CD14-positive monocyte (primary cell): Measurements from ENCODE around the gene HSDL1. TPM values are rescaled to one million over a fixed set of nuclear protein-coding genes. Genes with fewer than 3 reads are reported as not detected.

Experiments
- DNase-seq, 3 donors: peaks; one replicate each; pipeline ENCODE4 v3.0.0-alpha.2; 2011 to 2022
- H2AFZ ChIP-seq: 2 replicates; pipeline ENCODE4 v1.6.0; 2012; ENCODE audit warnings: mild to moderate bottlenecking, low read depth, low read length, inconsistent platforms; ENCODE audit not compliant: insufficient read depth, poor library complexity, severe bottlenecking
- H3K27ac ChIP-seq, 2 donors: 1 replicate in 1 of 2; 2 replicates in 1 of 2; pipeline ENCODE4 v1.5.1; 2012 to 2013; ENCODE audit warnings: low read length in 2 of 2, control low read depth in 1 of 2, inconsistent platforms in 1 of 2, low read depth in 1 of 2, mild to moderate bottlenecking in 1 of 2
- H3K27me3 ChIP-seq, 2 donors: one replicate each; pipeline versions ENCODE4 v1.6.0 to v1.6.1; 2011 to 2013; ENCODE audit warnings: low read length in 2 of 2; ENCODE audit not compliant: control insufficient read depth in 2 of 2, insufficient read depth in 2 of 2
- H3K36me3 ChIP-seq, 2 donors: replicated peaks in 1 of 2; 1 replicate in 1 of 2; 2 replicates in 1 of 2; pipeline versions ENCODE4 v1.5.1 to v1.6.1; 2012 to 2013; ENCODE audit warnings: low read length in 2 of 2, control low read depth in 1 of 2, inconsistent platforms in 1 of 2, mild to moderate bottlenecking in 1 of 2; ENCODE audit not compliant: insufficient read depth in 2 of 2, control insufficient read depth in 1 of 2
- H3K4me1 ChIP-seq, 2 donors: 1 replicate in 1 of 2; 2 replicates in 1 of 2; pipeline versions ENCODE4 v1.5.1 to v1.6.1; 2012 to 2013; ENCODE audit warnings: low read length in 2 of 2, control low read depth in 1 of 2, inconsistent platforms in 1 of 2, mild to moderate bottlenecking in 1 of 2, moderate library complexity in 1 of 2; ENCODE audit not compliant: insufficient read depth in 2 of 2, control insufficient read depth in 1 of 2
- H3K4me2 ChIP-seq: replicated peaks from 2 replicates; pipeline ENCODE3; 2012; ENCODE audit warnings: low read length, moderate library complexity, mild to moderate bottlenecking; ENCODE audit not compliant: poor library complexity, severe bottlenecking; ENCODE audit errors: extremely low read depth
- H3K4me3 ChIP-seq, 3 experiments: fragments of 200-600 bp in 1 of 3; sonication (generic) in 1 of 3; replicated peaks in 1 of 3; 1 replicate in 2 of 3; 2 replicates in 1 of 3; pipeline ENCODE4 v1.5.1; 2011 to 2013; ENCODE audit warnings: low read length in 3 of 3, mild to moderate bottlenecking in 3 of 3, control low read depth in 2 of 3, low read depth in 2 of 3, inconsistent platforms in 1 of 3, moderate library complexity in 1 of 3
- H3K79me2 ChIP-seq: 2 replicates; pipeline ENCODE4 v1.6.0; 2012; ENCODE audit warnings: mild to moderate bottlenecking, control low read depth, inconsistent platforms, low read length, moderate library complexity; ENCODE audit not compliant: insufficient read depth
- H3K9ac ChIP-seq: 2 replicates; pipeline ENCODE4 v1.6.0; 2017; ENCODE audit warnings: low read length, mild to moderate bottlenecking; ENCODE audit not compliant: insufficient read depth, poor library complexity, severe bottlenecking
- H3K9me3 ChIP-seq, 2 donors: replicated peaks in 1 of 2; 1 replicate in 1 of 2; 2 replicates in 1 of 2; pipeline versions ENCODE4 v1.5.1 to v1.6.1; 2012 to 2013; ENCODE audit warnings: low read length in 2 of 2, control low read depth in 1 of 2; ENCODE audit not compliant: control insufficient read depth in 1 of 2, insufficient read depth in 1 of 2
- H4K20me1 ChIP-seq: 2 replicates; pipeline ENCODE4 v1.6.0; 2012; ENCODE audit warnings: mild to moderate bottlenecking, low read length, control low read depth, moderate library complexity; ENCODE audit not compliant: insufficient read depth
- H3K27ac Mint-ChIP-seq, 7 donors: one replicate each; pipeline ENCODE4 v1.8.0; 2020; ENCODE audit warnings: mild to moderate bottlenecking in 7 of 7, mixed read lengths in 7 of 7, moderate library complexity in 6 of 7, inconsistent platforms in 2 of 7
- H3K27me3 Mint-ChIP-seq, 3 donors: one replicate each; pipeline ENCODE4 v1.8.0; 2021 to 2022; ENCODE audit warnings: low read depth in 3 of 3, mild to moderate bottlenecking in 3 of 3, mixed read lengths in 3 of 3, moderate library complexity in 3 of 3, inconsistent platforms in 1 of 3
- H3K36me3 Mint-ChIP-seq, 2 donors: one replicate each; pipeline ENCODE4 v1.8.0; 2020; ENCODE audit warnings: mixed read lengths in 2 of 2, inconsistent platforms in 1 of 2, mild to moderate bottlenecking in 1 of 2
- H3K4me1 Mint-ChIP-seq: one replicate; pipeline ENCODE4 v1.8.0; 2020; ENCODE audit warnings: mild to moderate bottlenecking, mixed read lengths
- H3K4me3 Mint-ChIP-seq, 2 donors: one replicate each; pipeline ENCODE4 v1.8.0; 2020; ENCODE audit warnings: mild to moderate bottlenecking in 2 of 2, mixed read lengths in 2 of 2, moderate library complexity in 1 of 2
- H3K9me3 Mint-ChIP-seq, 7 donors: one replicate each; pipeline ENCODE4 v1.8.0; 2020 to 2022; ENCODE audit warnings: mixed read lengths in 7 of 7, mild to moderate bottlenecking in 6 of 7, moderate library complexity in 6 of 7, inconsistent platforms in 2 of 7
- WGBS: methylation state at CpG from one replicate; pipeline ENCODE4 v1.1.5; 2013; ENCODE audit warnings: missing lambda C conversion rate; ENCODE audit not compliant: insufficient coverage; 5-methylcytosine and 5-hydroxymethylcytosine counted together
- intact Hi-C, 2 donors: fragments of 100-400 bp; cut with micrococcal nuclease; formaldehyde crosslinking; loops; one replicate each; pipeline versions ENCODE4 v1.15.0 to v1.15.1; 2023
- polyA plus RNA-seq, 3 donors: library from polyadenylated mRNA; depleted of rRNA in 1 of 3; unstranded in 2 of 3; stranded (reverse) in 1 of 3; fragments of 300-500 nt in 2 of 3; fragments of >200 nt in 1 of 3; fragmentation: Illumina TruSeq in 2 of 3; gene quantifications; 1 replicate in 2 of 3; 2 replicates in 1 of 3; pipeline ENCODE4 v1.2.3, GENCODE V29; 2012 to 2021
- TF ChIP-seq, protein P1 (sequence below): fragments of 200-600 bp; IDR thresholded peaks from one replicate; pipeline ENCODE4 v1.8.0; 2022; ENCODE audit warnings: antibody characterized with exemption, mild to moderate bottlenecking

Gene HSDL1
- polyA plus RNA-seq, 3 donors, result 7.3 to 13.3 (median 8.0) TPM

DNA sequence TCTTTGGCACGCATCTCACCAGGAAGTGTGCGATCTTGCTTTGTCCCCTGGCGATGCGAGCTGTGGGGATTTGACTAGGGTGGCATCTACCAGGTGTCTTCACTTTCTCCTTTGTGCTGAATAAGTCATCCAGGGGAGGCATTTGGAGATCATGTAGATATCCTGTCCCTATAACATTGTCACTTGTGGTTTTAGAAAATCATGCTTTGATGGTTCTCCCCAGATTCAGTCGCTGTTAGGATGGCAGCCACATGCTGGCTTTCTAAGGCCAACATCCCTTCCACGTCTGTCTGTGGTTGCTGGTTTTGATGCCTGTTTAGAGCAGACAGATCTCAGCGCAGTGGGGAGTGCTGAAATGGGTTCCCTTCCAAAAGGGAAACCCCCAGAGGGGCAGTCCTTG, 48.5 kb upstream of the HSDL1 start:
- Histone ChIP-seq H3K9ac (no peak overlapping the region), H3K27ac (no peak overlapping the region), H3K4me2 (no peak overlapping the region), H4K20me1 (no peaks in the 10 kb centered on the region), H3K4me1 (peaks cover 3 to 9% of the 10 kb centered on the region in 2 donors), H3K9me3 (no peaks in the 10 kb centered on the region), H3K79me2 (no peaks in the 10 kb centered on the region), H3K36me3 (no peaks in the 10 kb centered on the region), H2AFZ (no peak overlapping the region), H3K27me3 (no peaks in the 10 kb centered on the region), H3K4me3 (no peak overlapping the region)
- H3K4me1 Mint-ChIP-seq, result peaks cover 12% of the 10 kb centered on the region
- DNase-seq, result no peak
- H3K36me3 Mint-ChIP-seq, result no peaks in the 10 kb centered on the region
- intact Hi-C loops, result loop anchor here in 1 of 2 donors (10.0 kb wide), 1 partner anchor 49 kb away; the partner anchor contains the start of genes DNAAF1 and HSDL1
- TF ChIP-seq, protein P1, sequence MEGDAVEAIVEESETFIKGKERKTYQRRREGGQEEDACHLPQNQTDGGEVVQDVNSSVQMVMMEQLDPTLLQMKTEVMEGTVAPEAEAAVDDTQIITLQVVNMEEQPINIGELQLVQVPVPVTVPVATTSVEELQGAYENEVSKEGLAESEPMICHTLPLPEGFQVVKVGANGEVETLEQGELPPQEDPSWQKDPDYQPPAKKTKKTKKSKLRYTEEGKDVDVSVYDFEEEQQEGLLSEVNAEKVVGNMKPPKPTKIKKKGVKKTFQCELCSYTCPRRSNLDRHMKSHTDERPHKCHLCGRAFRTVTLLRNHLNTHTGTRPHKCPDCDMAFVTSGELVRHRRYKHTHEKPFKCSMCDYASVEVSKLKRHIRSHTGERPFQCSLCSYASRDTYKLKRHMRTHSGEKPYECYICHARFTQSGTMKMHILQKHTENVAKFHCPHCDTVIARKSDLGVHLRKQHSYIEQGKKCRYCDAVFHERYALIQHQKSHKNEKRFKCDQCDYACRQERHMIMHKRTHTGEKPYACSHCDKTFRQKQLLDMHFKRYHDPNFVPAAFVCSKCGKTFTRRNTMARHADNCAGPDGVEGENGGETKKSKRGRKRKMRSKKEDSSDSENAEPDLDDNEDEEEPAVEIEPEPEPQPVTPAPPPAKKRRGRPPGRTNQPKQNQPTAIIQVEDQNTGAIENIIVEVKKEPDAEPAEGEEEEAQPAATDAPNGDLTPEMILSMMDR, result no peak
- WGBS, result 100% methylated on average over 4 of the region's 7 CpGs
- H3K4me3 Mint-ChIP-seq, result no peak overlapping the region
- H3K9me3 Mint-ChIP-seq, result no peaks in the 10 kb centered on the region
- H3K27me3 Mint-ChIP-seq, result peaks cover 0 to 14% (median 6%) of the 10 kb centered on the region in 3 donors
- H3K27ac Mint-ChIP-seq, result peak overlapping the region in 1 of 7 donors; percentile 20

DNA sequence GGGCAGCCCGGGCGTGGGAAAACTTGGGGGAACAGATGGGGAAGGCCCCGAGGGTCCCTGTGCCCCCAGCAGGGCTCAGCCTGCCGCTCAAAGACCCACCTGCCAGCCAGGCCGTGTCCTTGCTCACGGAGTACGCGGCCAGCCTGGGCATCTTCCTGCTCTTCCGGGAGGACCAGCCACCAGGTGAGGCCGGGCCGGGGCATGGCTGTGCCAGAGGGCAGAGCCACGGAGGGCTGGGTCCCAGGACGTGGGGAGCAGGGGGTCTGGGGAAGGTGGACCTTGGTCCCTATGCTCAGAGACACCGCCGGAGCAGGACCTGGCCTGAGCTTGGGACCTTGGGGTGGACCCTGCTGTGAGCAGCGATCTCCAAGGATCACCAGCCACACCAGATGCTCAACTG, 46.5 kb upstream of the HSDL1 start:
- H3K9ac ChIP-seq, result no peak overlapping the region
- peaks cover 4% of the 10 kb centered on the region for H3K79me2 ChIP-seq
- H3K4me2 ChIP-seq, result no peak overlapping the region
- H2AFZ ChIP-seq, result no peak overlapping the region
- H3K9me3 ChIP-seq, result no peaks in the 10 kb centered on the region
- TF ChIP-seq, protein P1, result no peak
- H3K4me1 ChIP-seq, result peaks cover 3 to 9% of the 10 kb centered on the region in 2 donors
- Mint-ChIP-seq H3K9me3 (no peaks in the 10 kb centered on the region), H3K4me1 (peaks cover 13% of the 10 kb centered on the region), H3K4me3 (no peak overlapping the region), H3K27me3 (peaks cover 0 to 14% (median 5%) of the 10 kb centered on the region in 3 donors), H3K27ac (no peak overlapping the region), H3K36me3 (no peaks in the 10 kb centered on the region)
- no peaks in the 10 kb centered on the region for H3K36me3 ChIP-seq
- H4K20me1 ChIP-seq, result no peaks in the 10 kb centered on the region
- no peaks in the 10 kb centered on the region for H3K27me3 ChIP-seq
- intact Hi-C loops, result loop anchor here in 1 of 2 donors (10.0 kb wide), 1 partner anchor 47 kb away; the partner anchor contains the start of genes DNAAF1 and HSDL1
- H3K4me3 ChIP-seq, result no peak overlapping the region
- DNase-seq, result no peak
- H3K27ac ChIP-seq, result no peak overlapping the region
- WGBS, result 95% methylated on average over 14 of the region's 16 CpGs
